ENCODE measurements around the gene TMEM186.

GRCh38 chr16:8760021-8760420 lies 37.4 kb downstream of the TMEM186 start:
- no peak for TF ChIP-seq CTCF (IDR thresholded peaks at IDR 0.05; ENCODE audit: low read depth, low read length)
- TF ChIP-seq EZH2phosphoT487 (IDR thresholded peaks at IDR 0.05; ENCODE audit: low read depth), result no peak
